ENCODE data around the gene GARRE1.

DNA sequence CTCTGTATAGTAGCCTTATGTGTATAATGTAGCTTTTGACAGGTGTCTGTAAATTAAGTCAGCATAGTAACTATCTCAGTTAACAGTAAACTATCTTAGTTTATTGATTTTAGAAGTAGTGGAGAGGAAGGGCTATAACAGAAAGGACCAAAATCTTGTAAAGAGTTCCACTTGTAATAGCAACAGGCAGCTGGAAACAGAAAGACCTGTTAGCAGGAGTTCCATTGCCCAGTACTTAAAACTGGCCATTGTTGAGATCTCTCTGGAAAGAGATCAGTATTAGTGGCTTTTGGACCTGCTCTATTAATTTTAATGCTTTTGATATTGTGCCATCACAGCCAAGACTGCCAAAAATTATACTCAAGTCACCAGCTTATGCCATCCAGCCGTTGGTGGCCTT, 32.0 kb upstream of the GARRE1 start:
- no peak for TF ChIP-seq EZH2 (IDR thresholded peaks at IDR 0.05; ENCODE audit: low read length, missing control alignments)
- TF ChIP-seq, protein P1, sequence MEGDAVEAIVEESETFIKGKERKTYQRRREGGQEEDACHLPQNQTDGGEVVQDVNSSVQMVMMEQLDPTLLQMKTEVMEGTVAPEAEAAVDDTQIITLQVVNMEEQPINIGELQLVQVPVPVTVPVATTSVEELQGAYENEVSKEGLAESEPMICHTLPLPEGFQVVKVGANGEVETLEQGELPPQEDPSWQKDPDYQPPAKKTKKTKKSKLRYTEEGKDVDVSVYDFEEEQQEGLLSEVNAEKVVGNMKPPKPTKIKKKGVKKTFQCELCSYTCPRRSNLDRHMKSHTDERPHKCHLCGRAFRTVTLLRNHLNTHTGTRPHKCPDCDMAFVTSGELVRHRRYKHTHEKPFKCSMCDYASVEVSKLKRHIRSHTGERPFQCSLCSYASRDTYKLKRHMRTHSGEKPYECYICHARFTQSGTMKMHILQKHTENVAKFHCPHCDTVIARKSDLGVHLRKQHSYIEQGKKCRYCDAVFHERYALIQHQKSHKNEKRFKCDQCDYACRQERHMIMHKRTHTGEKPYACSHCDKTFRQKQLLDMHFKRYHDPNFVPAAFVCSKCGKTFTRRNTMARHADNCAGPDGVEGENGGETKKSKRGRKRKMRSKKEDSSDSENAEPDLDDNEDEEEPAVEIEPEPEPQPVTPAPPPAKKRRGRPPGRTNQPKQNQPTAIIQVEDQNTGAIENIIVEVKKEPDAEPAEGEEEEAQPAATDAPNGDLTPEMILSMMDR (conservative IDR thresholded peaks at IDR 0.05 in 1 of 2, IDR thresholded peaks at IDR 0.05 in 1 of 2; ENCODE audit: low read depth in 1 of 2, low read length in 2 of 2): no peak

Data from fibroblast of lung (primary cell).